ENCODE results near the gene PDE2A.

Gene PDE2A

GRCh38 chr11:72673943-72674828, at the start of gene PDE2A:
TSS of gene PDE2A (minus strand) at chr11:72674422. CDS start at chr11:72674207, 215 bp downstream.
- H3K4me3 ChIP-seq, result no peak within 1 kb of the TSS

GRCh38 chr11:72723508-72723907, 49.3 kb upstream of the PDE2A start:
- no peak for DNase-seq (ENCODE audit: low read depth, low spot score)
- H3K36me3 ChIP-seq (ENCODE audit: insufficient read depth, low read length), result peaks cover 3% of the 10 kb centered on the region; the same call in 1 of the 2 replicates
- no peak for TF ChIP-seq FOXP2 (optimal IDR thresholded peaks at IDR 0.05; ENCODE audit: control extremely low read depth, extremely low read length, insufficient read depth)
- TF ChIP-seq POLR2AphosphoS5 (IDR thresholded peaks at IDR 0.05; ENCODE audit: borderline replicate concordance, low read depth, low read length), result no peak
- no peak for TF ChIP-seq EZH2 (IDR thresholded peaks at IDR 0.05)
- no peak overlapping the region for H3K9ac ChIP-seq (ENCODE audit: insufficient read length)
- H3K4me3 ChIP-seq, result no peak overlapping the region
- no peak overlapping the region for H3K27ac ChIP-seq
- H3K9me3 ChIP-seq (ENCODE audit: low read depth, low read length), result no peaks in the 10 kb centered on the region

More at GRCh38 chr11:72673943-72674828, at the start of gene PDE2A:
- H3K9ac ChIP-seq (ENCODE audit: insufficient read length), result no peak within 1 kb of the TSS
- no peak for DNase-seq (ENCODE audit: low read depth, low spot score)
- H3K36me3 ChIP-seq (ENCODE audit: insufficient read depth, low read length), result no peaks in the 10 kb centered on the region
- H3K9me3 ChIP-seq (ENCODE audit: low read depth, low read length), result no peaks in the 10 kb centered on the region
- H3K27ac ChIP-seq, result no peak within 1 kb of the TSS
- no peak for TF ChIP-seq FOXP2 (optimal IDR thresholded peaks at IDR 0.05; ENCODE audit: control extremely low read depth, extremely low read length, insufficient read depth)

- Histone ChIP-seq H3K9me3 (ENCODE audit: low read depth, low read length) (no peaks in the 10 kb centered on the region), H3K36me3 (ENCODE audit: insufficient read depth, low read length) (peaks cover 3% of the 10 kb centered on the region; the same call in 1 of the 2 replicates), H3K4me3 (peak overlapping the region; percentile 84), H3K27ac (peak overlapping the region; percentile 72), H3K9ac (ENCODE audit: insufficient read length) (peak overlapping the region; percentile 85)
- peak; percentile 47 for DNase-seq (ENCODE audit: low read depth, low spot score)
- TF ChIP-seq POLR2AphosphoS5 (IDR thresholded peaks at IDR 0.05; ENCODE audit: borderline replicate concordance, low read depth, low read length) (peak; percentile 73), FOXP2 (optimal IDR thresholded peaks at IDR 0.05; ENCODE audit: control extremely low read depth, extremely low read length, insufficient read depth) (no peak)
These were observed 48.0 kb upstream of the PDE2A start for GRCh38 chr11:72722050-72722748.

- H3K27ac ChIP-seq, result peak overlapping the region; percentile 72
- H3K9ac ChIP-seq (ENCODE audit: insufficient read length), result peak overlapping the region; percentile 85
- peak overlapping the region; percentile 84 for H3K4me3 ChIP-seq
These were observed 47.4 kb upstream of the PDE2A start for GRCh38 chr11:72721689-72722049.

GRCh38 chr11:72721276-72721675, 47.1 kb upstream of the PDE2A start:
- DNase-seq (ENCODE audit: low read depth, low spot score), result no peak
- no peaks in the 10 kb centered on the region for H3K9me3 ChIP-seq (ENCODE audit: low read depth, low read length)
- TF ChIP-seq FOXP2 (optimal IDR thresholded peaks at IDR 0.05; ENCODE audit: control extremely low read depth, extremely low read length, insufficient read depth) (no peak), EZH2 (IDR thresholded peaks at IDR 0.05) (no peak), POLR2AphosphoS5 (IDR thresholded peaks at IDR 0.05; ENCODE audit: borderline replicate concordance, low read depth, low read length) (no peak)
- peaks cover 3% of the 10 kb centered on the region; the same call in 1 of the 2 replicates for H3K36me3 ChIP-seq (ENCODE audit: insufficient read depth, low read length)
- H3K27ac ChIP-seq, result 0 out of 2 replicates have a peak overlapping the region, but pooled peaks have one; percentile 25
- peak overlapping the region; percentile 84 for H3K4me3 ChIP-seq
- peak overlapping the region; percentile 85 for H3K9ac ChIP-seq (ENCODE audit: insufficient read length)

More at GRCh38 chr11:72721689-72722049, 47.4 kb upstream of the PDE2A start:
- H3K36me3 ChIP-seq (ENCODE audit: insufficient read depth, low read length), result peaks cover 3% of the 10 kb centered on the region; the same call in 1 of the 2 replicates
- TF ChIP-seq FOXP2 (optimal IDR thresholded peaks at IDR 0.05; ENCODE audit: control extremely low read depth, extremely low read length, insufficient read depth) (no peak), POLR2AphosphoS5 (IDR thresholded peaks at IDR 0.05; ENCODE audit: borderline replicate concordance, low read depth, low read length) (no peak), EZH2 (IDR thresholded peaks at IDR 0.05) (no peak)
- H3K9me3 ChIP-seq (ENCODE audit: low read depth, low read length), result no peaks in the 10 kb centered on the region
- DNase-seq (ENCODE audit: low read depth, low spot score), result no peak

GRCh38 chr11:72720784-72721183, 46.6 kb upstream of the PDE2A start:
- H3K4me3 ChIP-seq, result peak overlapping the region; percentile 84
- no peak overlapping the region for H3K27ac ChIP-seq
- no peaks in the 10 kb centered on the region for H3K9me3 ChIP-seq (ENCODE audit: low read depth, low read length)
- TF ChIP-seq EZH2 (IDR thresholded peaks at IDR 0.05), result no peak
- no peak for TF ChIP-seq FOXP2 (optimal IDR thresholded peaks at IDR 0.05; ENCODE audit: control extremely low read depth, extremely low read length, insufficient read depth)
- no peak for TF ChIP-seq POLR2AphosphoS5 (IDR thresholded peaks at IDR 0.05; ENCODE audit: borderline replicate concordance, low read depth, low read length)
- H3K9ac ChIP-seq (ENCODE audit: insufficient read length), result peak overlapping the region; percentile 85
- H3K36me3 ChIP-seq (ENCODE audit: insufficient read depth, low read length), result peaks cover 3% of the 10 kb centered on the region; the same call in 1 of the 2 replicates
- DNase-seq (ENCODE audit: low read depth, low spot score), result no peak

GRCh38 chr11:72720047-72720446, 45.8 kb upstream of the PDE2A start:
- H3K27ac ChIP-seq, result no peak overlapping the region
- no peak for DNase-seq (ENCODE audit: low read depth, low spot score)
- H3K9me3 ChIP-seq (ENCODE audit: low read depth, low read length), result no peaks in the 10 kb centered on the region
- no peak overlapping the region for H3K4me3 ChIP-seq
- peaks cover 3% of the 10 kb centered on the region; the same call in 1 of the 2 replicates for H3K36me3 ChIP-seq (ENCODE audit: insufficient read depth, low read length)
- no peak for TF ChIP-seq FOXP2 (optimal IDR thresholded peaks at IDR 0.05; ENCODE audit: control extremely low read depth, extremely low read length, insufficient read depth)
- no peak for TF ChIP-seq EZH2 (IDR thresholded peaks at IDR 0.05)
- no peak for TF ChIP-seq POLR2AphosphoS5 (IDR thresholded peaks at IDR 0.05; ENCODE audit: borderline replicate concordance, low read depth, low read length)
- no peak overlapping the region for H3K9ac ChIP-seq (ENCODE audit: insufficient read length)

GRCh38 chr11:72719551-72719950, 45.3 kb upstream of the PDE2A start:
- Histone ChIP-seq H3K4me3 (no peak overlapping the region), H3K36me3 (ENCODE audit: insufficient read depth, low read length) (peaks cover 3% of the 10 kb centered on the region; the same call in 1 of the 2 replicates), H3K9ac (ENCODE audit: insufficient read length) (no peak overlapping the region), H3K9me3 (ENCODE audit: low read depth, low read length) (no peaks in the 10 kb centered on the region), H3K27ac (no peak overlapping the region)
- TF ChIP-seq FOXP2 (optimal IDR thresholded peaks at IDR 0.05; ENCODE audit: control extremely low read depth, extremely low read length, insufficient read depth), result no peak
- TF ChIP-seq POLR2AphosphoS5 (IDR thresholded peaks at IDR 0.05; ENCODE audit: borderline replicate concordance, low read depth, low read length), result no peak
- TF ChIP-seq EZH2 (IDR thresholded peaks at IDR 0.05), result no peak
- DNase-seq (ENCODE audit: low read depth, low spot score), result no peak
